ENCODE measurements around the gene CSTF2T. TPM values are rescaled to one million over a fixed set of nuclear protein-coding genes. Genes with fewer than 3 reads are reported as not detected.

The CSTF2T gene
- total RNA-seq, 1 experiment from 2014 or later = 24.4 TPM

- no peak for DNase-seq (ENCODE audit: extremely low read depth, low read depth)
Observed at GRCh38 chr10:51651063-51651462, 48.3 kb downstream of the CSTF2T start.

- DNase-seq (ENCODE audit: extremely low read depth, low read depth) = no peak
Observed at GRCh38 chr10:51649064-51649463, 50.3 kb downstream of the CSTF2T start.
